PFSK-1 (cell line): ENCODE results near the gene PARD3B.

Experiments used
- FOXP2 ChIP-seq: optimal IDR thresholded peaks from 2 replicates; pipeline ENCODE3; 2011; ENCODE audit warnings: borderline replicate concordance, control low read depth, inconsistent platforms; ENCODE audit not compliant: insufficient read depth; ENCODE audit errors: extremely low read length, extremely low read depth
- POLR2AphosphoS5 ChIP-seq: IDR thresholded peaks from 2 replicates; pipeline ENCODE4 v1.6.1; 2012; ENCODE audit warnings: low read depth, mild to moderate bottlenecking, control low read depth, low read length, moderate library complexity
- REST ChIP-seq, 2 experiments: IDR thresholded peaks; 2 replicates each; pipeline versions ENCODE4 v1.6.1 to v1.8.0; 2011 to 2012; ENCODE audit warnings: low read depth in 2 of 2, low read length in 2 of 2, control low read depth in 1 of 2, inconsistent platforms in 1 of 2, mild to moderate bottlenecking in 1 of 2, moderate library complexity in 1 of 2; ENCODE audit not compliant: insufficient read depth in 1 of 2
- TAF1 ChIP-seq: IDR thresholded peaks from 2 replicates; pipeline ENCODE4 v1.6.1; 2012; ENCODE audit warnings: low read length, control low read depth, borderline replicate concordance; ENCODE audit not compliant: insufficient read depth

GRCh38 chr2:204846471-204846870 lies 301.2 kb downstream of the PARD3B start:
- TF ChIP-seq REST (IDR thresholded peaks at IDR 0.05; ENCODE audit: insufficient read depth in 1 of 2, low read depth in 2 of 2, low read length in 2 of 2) (no peak), POLR2AphosphoS5 (no peak), TAF1 (no peak), FOXP2 (no peak)
